GM12878 (cell line): ENCODE measurements around the gene CTH. TPM values are rescaled to one million over a fixed set of nuclear protein-coding genes. Genes with fewer than 3 reads are reported as not detected.

Experiments used
- CREM ChIP-seq: IDR thresholded peaks from 2 replicates; pipeline ENCODE4 v1.6.1; 2014; ENCODE audit warnings: antibody characterized with exemption, low read depth
- EED ChIP-seq: sonication (generic); IDR thresholded peaks from 2 replicates; pipeline ENCODE4 v1.6.1; 2016; ENCODE audit warnings: antibody characterized with exemption, low read depth
- EZH2 ChIP-seq: IDR thresholded peaks from 2 replicates; pipeline ENCODE4 v1.6.1; 2012; ENCODE audit warnings: low read depth, mild to moderate bottlenecking, control low read depth, inconsistent platforms, low read length, borderline replicate concordance; ENCODE audit not compliant: control insufficient read depth
- FOXK2 ChIP-seq: fragments of 450-650 bp; IDR thresholded peaks from 2 replicates; pipeline ENCODE4 v1.6.1; 2017; ENCODE audit warnings: mild to moderate bottlenecking, moderate library complexity
- IKZF2 ChIP-seq, 2 experiments: fragments of 450-650 bp; IDR thresholded peaks; 2 replicates each; pipeline ENCODE4 v1.6.1; 2017; ENCODE audit warnings: mild to moderate bottlenecking in 2 of 2, moderate library complexity in 2 of 2
- NFYB ChIP-seq: IDR thresholded peaks from 2 replicates; pipeline ENCODE4 v1.6.1; 2011; ENCODE audit warnings: low read depth, mild to moderate bottlenecking, low read length, improper control_type of control experiment, moderate library complexity; ENCODE audit not compliant: insufficient read depth
- SP1 ChIP-seq: IDR thresholded peaks from one replicate; pipeline ENCODE4 v1.6.1; 2011; ENCODE audit warnings: low read depth, low read length
- YBX1 ChIP-seq: fragments of 450-650 bp; IDR thresholded peaks from 2 replicates; pipeline ENCODE4 v1.6.1; 2016; ENCODE audit warnings: antibody characterized with exemption
- ZBTB11 ChIP-seq: fragments of 450-650 bp; formaldehyde crosslinking; IDR thresholded peaks from 2 replicates; pipeline ENCODE4 v1.5.0; 2022; ENCODE audit warnings: mild to moderate bottlenecking, missing genetic modification characterization
- ZNF207 ChIP-seq: fragments of 450-650 bp; IDR thresholded peaks from 2 replicates; pipeline ENCODE4 v1.6.1; 2014; ENCODE audit warnings: antibody characterized with exemption, mild to moderate bottlenecking, borderline replicate concordance
- polyA plus RNA-seq, 11 experiments: library from polyadenylated mRNA; depleted of rRNA in 4 of 11; unstranded in 6 of 11; stranded (reverse) in 5 of 11; fragments of >200 nt; fragmentation: Nextera tagmentation in 4 of 11; fragmentation: Illumina TruSeq in 1 of 11; extraction: Ambion mirVana in 4 of 11; extraction: Trizol in 1 of 11; gene quantifications; 1 replicate in 1 of 11; 2 replicates in 10 of 11; pipeline versions ENCODE4 v1.2.1 to v1.2.3, GENCODE V29; 2011 to 2016; ENCODE audit warnings: inconsistent platforms in 2 of 11, missing spikeins in 2 of 11, low read depth in 1 of 11
- total RNA-seq, 4 experiments: library from RNA; depleted of rRNA in 3 of 4; stranded (reverse); fragments of >200 nt in 3 of 4; fragmentation: Illumina TruSeq in 1 of 4; extraction: Trizol in 1 of 4; gene quantifications; 2 replicates each; pipeline versions ENCODE4 v1.2.1 to v1.2.3, GENCODE V29; 2013 to 2021

CTH gene
- total and polyA plus RNA-seq, 10 of the 15 experiments (the other 5 are each of a cell fraction or from before 2014, with no cell fraction given): 6.3 to 17.5 (median 10.4) TPM

- TF ChIP-seq EZH2 (no peak), YBX1 (no peak), CREM (peak; percentile 89), ZNF207 (no peak), SP1 (peak; percentile 93), FOXK2 (no peak), ZBTB11 (CRISPR knock-in tag) (no peak), IKZF2 (IDR thresholded peaks at IDR 0.05) (peak; percentile 61 to 80; a peak in 3 of 4 replicates), EED (0 out of 2 replicates have a peak, but pooled peaks have one; percentile 33), NFYB (peak; percentile 97)
Measured at GRCh38 chr1:70410604-70411359, at the start of gene CTH (continued).
